Stimulated activated CD8-positive, alpha-beta memory T cell treated with anti-CD3 and anti-CD28 coated beads, Interleukin-4, amount 100 ng/mL, for 24 hours (primary cell): ENCODE data around the gene VPS37C.
"Not testable (repeated sequence)": the region's sequence is repeated elsewhere in the genome, so short reads cannot be mapped to it uniquely, and the experiment has no call there.

Experiments used
- DNase-seq: peaks from one replicate; pipeline ENCODE4 v3.0.0-alpha.2; 2020; ENCODE audit warnings: low read depth

Gene VPS37C

DNA sequence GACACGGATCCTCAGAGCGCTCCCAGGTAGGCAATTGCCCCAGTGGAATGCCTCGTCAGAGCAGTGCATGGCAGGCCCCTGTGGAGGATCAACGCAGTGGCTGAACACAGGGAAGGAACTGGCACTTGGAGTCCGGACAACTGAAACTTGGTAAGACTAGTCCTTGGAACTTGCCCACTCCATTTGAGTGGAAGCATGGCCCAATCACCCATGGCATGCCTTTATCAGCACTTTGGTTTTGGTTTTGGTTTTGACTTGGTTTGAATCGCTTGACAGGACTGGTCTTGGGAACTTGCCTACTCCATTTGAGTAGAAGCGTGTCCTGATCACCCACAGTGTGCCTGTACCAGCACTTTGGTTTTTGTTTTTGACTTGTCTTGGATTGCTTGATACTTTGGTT lies 67.1 kb downstream of the VPS37C start:
- not testable (repeated sequence) for DNase-seq

DNA sequence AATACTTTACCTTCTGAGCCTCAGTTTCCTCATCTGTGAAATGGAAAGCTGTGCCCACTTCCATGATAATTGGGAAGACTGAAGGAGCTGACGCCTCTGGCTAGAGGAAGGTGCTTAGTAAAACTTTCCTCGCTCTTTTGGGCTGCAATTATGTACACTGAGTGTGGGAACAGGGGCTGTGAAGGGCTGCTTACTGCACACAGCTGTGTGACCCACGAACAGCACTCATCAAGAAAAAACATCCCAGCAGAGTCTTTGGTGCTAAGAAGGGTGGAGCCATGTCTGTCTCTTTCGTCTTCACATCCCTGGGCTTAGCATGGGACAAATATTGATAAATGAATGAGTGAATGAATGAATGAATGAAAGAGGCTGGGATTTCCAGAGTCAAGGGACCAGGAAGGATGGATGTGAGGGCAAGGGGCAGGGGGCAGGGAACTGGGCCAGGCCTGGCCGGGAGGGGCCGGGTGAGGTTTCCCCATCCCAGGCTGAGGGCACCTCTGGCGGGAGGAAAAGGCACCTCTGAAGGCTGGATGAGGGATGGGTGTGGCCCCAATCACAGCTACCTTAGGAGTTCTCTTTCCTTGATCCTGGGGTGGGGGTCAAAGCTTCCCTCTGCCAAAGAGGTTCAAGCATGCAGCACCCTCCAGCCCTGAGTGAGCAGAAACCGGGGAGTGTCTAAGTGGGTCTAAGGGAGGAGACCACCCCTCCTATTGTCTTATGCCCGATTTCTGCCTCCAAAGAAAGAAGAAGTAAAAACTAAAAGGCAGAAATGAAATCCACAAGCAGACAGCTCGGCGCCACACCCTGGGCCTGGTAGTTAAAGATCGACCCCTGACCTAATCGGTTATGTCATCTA lies 68.1 kb downstream of the VPS37C start:
- no peak for DNase-seq

- DNase-seq, result no peak
These were observed 68.9 kb downstream of the VPS37C start for GRCh38 chr11:61092280-61092766.

DNA sequence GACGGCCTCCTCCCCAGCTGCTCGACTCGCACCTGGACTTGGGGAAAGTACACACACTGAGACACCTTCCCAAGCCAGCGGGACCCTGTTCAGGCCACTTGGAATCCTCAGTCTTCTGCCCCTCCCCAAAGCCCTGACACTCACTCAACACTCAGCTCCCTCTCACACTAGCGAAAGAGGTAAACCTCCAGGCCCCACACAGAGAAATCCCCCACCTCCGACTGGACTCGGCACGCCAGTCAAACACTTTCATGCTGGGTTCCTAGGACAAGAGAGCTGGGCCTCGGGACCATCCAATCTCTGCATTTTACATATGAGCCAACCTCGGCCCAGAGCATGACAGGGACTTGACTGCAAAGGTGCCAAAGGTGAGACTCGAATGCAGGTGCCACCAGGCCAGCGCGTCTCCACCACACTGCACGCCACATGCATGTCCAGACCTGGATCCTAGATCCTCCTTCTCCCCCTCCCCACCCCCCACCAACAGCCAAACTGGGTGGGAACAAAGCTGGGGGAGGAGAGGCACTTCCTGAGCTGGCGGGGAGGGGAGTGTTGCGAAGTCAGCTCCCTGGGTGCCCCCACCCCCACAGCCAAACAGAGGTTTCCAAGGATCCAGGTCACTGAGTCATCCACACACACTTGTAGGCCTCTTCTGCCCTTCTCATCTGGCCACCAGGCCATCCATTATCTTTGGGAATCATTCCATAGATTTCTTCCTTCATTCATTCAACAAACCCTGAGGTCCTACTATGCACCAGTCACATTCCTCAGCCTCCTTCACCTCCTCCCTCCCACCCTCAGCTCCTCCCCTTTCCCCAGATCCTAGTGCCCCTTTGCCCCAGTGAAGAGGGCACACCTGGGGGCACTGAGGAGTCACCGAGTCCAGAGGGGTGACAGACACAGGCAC lies 69.6 kb downstream of the VPS37C start:
- no peak for DNase-seq

GRCh38 chr11:61090982-61091372 lies 70.2 kb downstream of the VPS37C start:
- DNase-seq, result no peak

GRCh38 chr11:61090521-61090920 lies 70.7 kb downstream of the VPS37C start:
- DNase-seq, result no peak

DNA sequence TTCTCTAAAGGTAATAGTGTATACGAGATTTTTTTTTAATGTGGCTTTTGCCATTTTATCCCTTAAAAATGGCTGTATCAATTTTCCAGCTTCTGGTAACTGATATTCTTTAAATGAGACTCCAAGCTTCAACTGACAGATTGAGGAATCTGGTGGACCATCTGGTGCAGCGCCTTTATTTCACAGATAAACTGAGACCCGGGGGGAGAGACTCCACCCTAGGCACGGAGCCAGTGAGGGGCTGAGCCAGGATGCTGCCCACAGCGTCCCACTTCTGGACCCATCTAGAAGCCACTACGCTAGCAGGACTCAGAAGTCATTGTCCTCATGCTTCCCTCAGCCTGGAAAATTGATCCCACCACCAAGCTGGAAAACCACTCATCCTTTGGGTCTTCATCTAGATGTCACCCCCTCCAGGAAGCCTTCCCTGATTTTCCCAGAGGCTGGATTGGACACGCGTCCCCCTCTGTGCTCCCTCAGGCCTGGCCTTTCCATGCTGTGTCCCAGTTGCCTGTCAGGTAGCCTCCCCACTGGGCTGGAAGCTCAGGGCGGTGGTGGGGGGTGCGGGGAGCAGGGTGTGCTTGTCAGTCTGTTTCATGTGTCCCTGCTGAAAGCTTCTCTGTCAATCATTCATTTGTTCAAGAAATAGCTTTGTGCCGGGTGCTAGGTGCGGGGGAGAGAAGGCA lies 71.3 kb downstream of the VPS37C start:
- DNase-seq, result no peak

DNA sequence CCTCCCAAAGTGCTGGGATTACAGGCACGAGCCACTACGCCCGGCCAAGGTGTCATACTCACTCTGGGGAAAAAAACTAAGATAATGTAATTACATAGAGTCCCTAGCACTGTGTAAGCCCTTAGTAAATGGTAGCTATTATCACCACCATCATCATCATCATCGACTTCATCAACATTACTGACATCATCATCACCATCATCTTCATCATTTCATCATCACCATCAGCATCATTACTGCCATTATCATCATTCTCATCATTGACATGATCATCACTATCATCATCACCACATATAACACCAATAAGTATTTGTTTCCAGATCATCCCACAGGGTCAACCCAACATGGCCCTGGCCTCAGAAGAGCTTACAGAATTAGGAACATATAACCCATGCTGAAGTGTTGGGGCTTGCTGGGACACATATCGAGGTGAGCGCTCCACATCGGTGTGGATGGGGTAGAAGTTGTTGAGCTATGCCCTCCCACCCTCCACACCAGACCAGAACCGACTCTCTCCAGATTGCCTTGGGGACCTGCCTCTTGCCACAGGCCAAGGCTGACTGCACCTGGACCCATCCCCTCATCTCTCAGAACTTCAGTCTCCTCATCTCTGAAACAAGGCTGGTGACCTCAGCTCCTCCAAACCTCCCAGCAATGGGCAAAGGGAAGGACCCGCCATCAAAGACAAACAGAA lies 73.7 kb downstream of the VPS37C start:
- DNase-seq, result no peak

- DNase-seq, result no peak
These were observed 77.6 kb downstream of the VPS37C start for GRCh38 chr11:61083601-61084147.

DNA sequence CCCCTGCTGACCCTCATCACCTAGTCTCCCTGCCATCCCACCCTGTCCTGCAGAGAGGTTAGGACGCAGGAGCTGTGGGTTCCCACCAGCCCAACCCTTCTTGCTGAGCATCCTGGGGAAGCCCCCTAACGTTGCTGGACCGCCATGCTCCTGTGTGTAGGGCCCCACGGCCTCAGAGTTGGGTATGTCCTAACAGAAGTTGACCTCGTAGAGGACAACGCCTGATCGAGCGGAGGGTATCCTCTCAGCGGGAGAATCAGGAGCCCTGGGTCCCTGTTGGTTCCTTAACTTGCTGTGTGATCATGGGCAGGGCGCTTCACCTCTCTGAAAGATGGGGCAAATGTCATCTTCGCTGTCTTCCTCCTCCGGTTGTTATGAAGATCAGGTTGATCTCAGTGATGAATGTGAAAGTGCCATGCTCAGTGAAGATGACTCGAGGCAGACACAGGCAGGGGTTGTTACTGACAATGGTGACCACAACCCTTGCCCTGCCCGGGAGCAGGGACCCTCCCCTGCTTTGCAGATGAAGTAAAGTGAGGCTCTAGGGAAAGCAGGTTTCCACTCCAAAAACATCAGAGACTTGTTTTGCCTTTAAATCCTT lies 78.2 kb downstream of the VPS37C start:
- no peak for DNase-seq

- DNase-seq, result no peak
These were observed 79.0 kb downstream of the VPS37C start for GRCh38 chr11:61082062-61082870.

- no peak for DNase-seq
These were observed 80.1 kb downstream of the VPS37C start for GRCh38 chr11:61080986-61081590.

DNA sequence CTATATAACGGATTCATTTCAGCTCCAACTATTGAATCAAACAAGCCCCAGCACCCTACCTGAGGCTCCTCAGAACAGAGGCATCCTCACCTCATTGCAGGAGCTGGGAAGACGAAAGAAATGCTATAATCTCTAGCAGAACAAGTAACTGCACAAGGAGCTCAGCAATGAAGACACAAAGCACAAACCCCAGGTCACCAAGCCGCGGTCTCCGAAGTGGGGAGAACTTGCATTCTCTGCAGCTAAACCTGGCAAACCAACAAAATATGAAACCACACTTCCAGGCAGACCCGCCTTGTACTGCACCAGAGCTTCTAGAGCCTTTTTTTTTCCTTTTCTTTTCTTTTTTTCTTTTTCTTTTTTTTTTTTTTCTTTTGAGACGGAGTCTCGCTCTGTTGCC lies 80.7 kb downstream of the VPS37C start:
- DNase-seq, result no peak
